Suprapubic skin (tissue), 4 donors: ENCODE data around the gene DAND5. TPM values are rescaled to one million over a fixed set of nuclear protein-coding genes. Genes with fewer than 3 reads are reported as not detected.

ENCODE experiments used
- DNase-seq, 2 donors: peaks; one replicate each; pipeline ENCODE4 v3.0.0-alpha.2; 2019; ENCODE audit warnings: low spot score in 2 of 2
- H3K27ac ChIP-seq: fragments of 200-600 bp; sonication (generic); one replicate; pipeline ENCODE4 v1.5.1; 2019
- H3K27me3 ChIP-seq: fragments of 200-600 bp; sonication (generic); one replicate; pipeline ENCODE4 v1.5.1; 2019
- H3K36me3 ChIP-seq: fragments of 200-600 bp; sonication (generic); one replicate; pipeline ENCODE4 v1.5.1; 2019
- H3K4me1 ChIP-seq: fragments of 200-600 bp; sonication (generic); one replicate; pipeline ENCODE4 v1.5.1; 2019
- H3K4me3 ChIP-seq: fragments of 200-600 bp; sonication (generic); one replicate; pipeline ENCODE4 v1.5.1; 2019; ENCODE audit warnings: mild to moderate bottlenecking
- H3K9me3 ChIP-seq: fragments of 200-600 bp; sonication (generic); one replicate; pipeline ENCODE4 v1.5.1; 2019
- CTCF ChIP-seq, 2 donors: fragments of 200-600 bp in 1 of 2; fragments of 450-650 bp in 1 of 2; sonication (generic) in 1 of 2; IDR thresholded peaks; one replicate each; pipeline ENCODE4 v1.5.1; 2016 to 2019; ENCODE audit warnings: antibody characterized with exemption in 2 of 2, mild to moderate bottlenecking in 1 of 2, moderate library complexity in 1 of 2
- EP300 ChIP-seq: sonication (generic); formaldehyde crosslinking; IDR thresholded peaks from one replicate; pipeline ENCODE4 v1.6.1; 2017; ENCODE audit warnings: antibody characterized with exemption
- POLR2A ChIP-seq, 2 donors: fragments of 450-650 bp; IDR thresholded peaks; one replicate each; pipeline ENCODE4 v1.6.1; 2017; ENCODE audit warnings: antibody characterized with exemption in 2 of 2, mild to moderate bottlenecking in 2 of 2, moderate library complexity in 2 of 2
- POLR2AphosphoS5 ChIP-seq, 3 donors: sonication (generic); formaldehyde crosslinking; IDR thresholded peaks; one replicate each; pipeline ENCODE4 v1.6.1; 2017; ENCODE audit warnings: antibody characterized with exemption in 3 of 3
- WGBS: methylation state at CpG from one replicate; pipeline ENCODE4 v1.1.5; 2018; 5-methylcytosine and 5-hydroxymethylcytosine counted together
- total RNA-seq, 4 donors: library from RNA; depleted of rRNA; stranded (reverse); fragments of >200 nt; gene quantifications; one replicate each; pipeline ENCODE4 v1.1.0, GENCODE V29; 2016

Gene DAND5
- total RNA-seq, 4 donors from 2014 or later = not detected

- H3K9me3 ChIP-seq = no peaks in the 10 kb centered on the region
- 54% methylated on average over 28 of the region's 28 CpGs for WGBS
- H3K27ac ChIP-seq = peak overlapping the region; percentile 97
- peak overlapping the region; percentile 50 for H3K4me3 ChIP-seq
- H3K36me3 ChIP-seq = no peaks in the 10 kb centered on the region
- no peaks in the 10 kb centered on the region for H3K27me3 ChIP-seq
- TF ChIP-seq POLR2A (IDR thresholded peaks at IDR 0.05) = no peak
- no peak for TF ChIP-seq EP300
- no peak for TF ChIP-seq POLR2AphosphoS5 (IDR thresholded peaks at IDR 0.05)
- TF ChIP-seq CTCF (IDR thresholded peaks at IDR 0.05) = no peak
- DNase-seq = no peak
- H3K4me1 ChIP-seq = peaks cover 97% of the 10 kb centered on the region
Measured at GRCh38 chr19:13008926-13009787, 39.8 kb downstream of the DAND5 start.

- peak overlapping the region; percentile 97 for H3K27ac ChIP-seq
- no peaks in the 10 kb centered on the region for H3K9me3 ChIP-seq
- 34% methylated on average over 41 of the region's 62 CpGs for WGBS
- TF ChIP-seq POLR2AphosphoS5 (IDR thresholded peaks at IDR 0.05) (peak in 1 of 3 donors; percentile 17), EP300 (no peak), POLR2A (IDR thresholded peaks at IDR 0.05) (no peak)
- no peaks in the 10 kb centered on the region for H3K27me3 ChIP-seq
- DNase-seq = no peak
- peaks cover 95% of the 10 kb centered on the region for H3K4me1 ChIP-seq
- peak overlapping the region; percentile 50 for H3K4me3 ChIP-seq
- no peaks in the 10 kb centered on the region for H3K36me3 ChIP-seq
Measured at GRCh38 chr19:13010038-13010991, 40.9 kb downstream of the DAND5 start.

- H3K4me1 ChIP-seq = peaks cover 95% of the 10 kb centered on the region
- H3K9me3 ChIP-seq = no peaks in the 10 kb centered on the region
- no peaks in the 10 kb centered on the region for H3K36me3 ChIP-seq
- no peak for TF ChIP-seq EP300
- 41% methylated on average over 34 of the region's 39 CpGs for WGBS
- no peak for DNase-seq
- peak overlapping the region; percentile 97 for H3K27ac ChIP-seq
- no peaks in the 10 kb centered on the region for H3K27me3 ChIP-seq
- peak overlapping the region; percentile 50 for H3K4me3 ChIP-seq
Measured at GRCh38 chr19:13010992-13011652, 41.7 kb downstream of the DAND5 start.

- Histone ChIP-seq H3K4me1 (peaks cover 95% of the 10 kb centered on the region), H3K36me3 (no peaks in the 10 kb centered on the region), H3K27ac (peak overlapping the region; percentile 97), H3K4me3 (peak overlapping the region; percentile 50), H3K9me3 (no peaks in the 10 kb centered on the region), H3K27me3 (no peaks in the 10 kb centered on the region)
- peak in 2 of 3 donors; percentile 53 to 75 for TF ChIP-seq POLR2AphosphoS5 (IDR thresholded peaks at IDR 0.05)
- no peak for TF ChIP-seq CTCF (IDR thresholded peaks at IDR 0.05)
- no peak for TF ChIP-seq EP300
- TF ChIP-seq POLR2A (IDR thresholded peaks at IDR 0.05) = no peak
- DNase-seq = peak in 1 of 2 donors; percentile 73
- 64% methylated on average over 24 of the region's 54 CpGs for WGBS
Measured at GRCh38 chr19:13011653-13012389, 42.4 kb downstream of the DAND5 start.

- Histone ChIP-seq H3K4me1 (peaks cover 95% of the 10 kb centered on the region), H3K9me3 (no peaks in the 10 kb centered on the region), H3K27ac (peak overlapping the region; percentile 97), H3K36me3 (no peaks in the 10 kb centered on the region), H3K27me3 (no peaks in the 10 kb centered on the region), H3K4me3 (peak overlapping the region; percentile 50)
- 18% methylated on average over 5 of the region's 23 CpGs for WGBS
- DNase-seq = no peak
- no peak for TF ChIP-seq POLR2A (IDR thresholded peaks at IDR 0.05)
- no peak for TF ChIP-seq POLR2AphosphoS5 (IDR thresholded peaks at IDR 0.05)
- no peak for TF ChIP-seq CTCF (IDR thresholded peaks at IDR 0.05)
- TF ChIP-seq EP300 = no peak
Measured at GRCh38 chr19:13012390-13012689, 43.0 kb downstream of the DAND5 start.
